ENCODE results near the gene NOX1.
A peak's percentile ranks its signal among the peaks of the same experiment; 100 is the strongest.

The NOX1 gene

GRCh38 chrX:100870527-100870926 lies 3.6 kb downstream of the NOX1 start:
- Histone ChIP-seq H3K9ac (no peak overlapping the region), H4K20me1 (no peaks in the 10 kb centered on the region), H3K27ac (no peak overlapping the region), H3K4me1 (no peaks in the 10 kb centered on the region), H3K27me3 (no peaks in the 10 kb centered on the region), H3K4me3 (no peak overlapping the region), H3K9me3 (no peaks in the 10 kb centered on the region), H3K4me2 (no peak overlapping the region), H3K36me3 (no peaks in the 10 kb centered on the region)
- TF ChIP-seq Cebpa-rat (IDR thresholded peaks at IDR 0.05), result no peak

GRCh38 chrX:100868273-100868672 lies 5.9 kb downstream of the NOX1 start:
- Histone ChIP-seq H3K9me3 (no peaks in the 10 kb centered on the region), H4K20me1 (no peaks in the 10 kb centered on the region), H3K4me1 (no peaks in the 10 kb centered on the region), H3K4me3 (no peak overlapping the region), H3K4me2 (no peak overlapping the region), H3K36me3 (no peaks in the 10 kb centered on the region), H3K27me3 (no peaks in the 10 kb centered on the region), H3K9ac (no peak overlapping the region), H3K27ac (no peak overlapping the region)
- TF ChIP-seq Cebpa-rat (IDR thresholded peaks at IDR 0.05), result no peak

- no peak overlapping the region for H3K9ac ChIP-seq
- no peak overlapping the region for H3K4me3 ChIP-seq
- no peaks in the 10 kb centered on the region for H4K20me1 ChIP-seq
- H3K4me1 ChIP-seq, result no peaks in the 10 kb centered on the region
- H3K27me3 ChIP-seq, result no peaks in the 10 kb centered on the region
- H3K4me2 ChIP-seq, result no peak overlapping the region
- H3K36me3 ChIP-seq, result no peaks in the 10 kb centered on the region
- no peak for TF ChIP-seq Cebpa-rat (IDR thresholded peaks at IDR 0.05)
- no peak overlapping the region for H3K27ac ChIP-seq
- no peaks in the 10 kb centered on the region for H3K9me3 ChIP-seq
Measured at GRCh38 chrX:100864657-100865391, 9.3 kb downstream of the NOX1 start.

- no peak overlapping the region for H3K4me2 ChIP-seq
- TF ChIP-seq Cebpa-rat (IDR thresholded peaks at IDR 0.05), result 0 out of 2 replicates have a peak, but pooled peaks have one; percentile 49
Measured at GRCh38 chrX:100863326-100863864, 10.8 kb downstream of the NOX1 start.

GRCh38 chrX:100852810-100853209 lies 21.3 kb downstream of the NOX1 start:
- Histone ChIP-seq H3K4me2 (no peak overlapping the region), H3K4me3 (no peak overlapping the region), H3K9me3 (no peaks in the 10 kb centered on the region), H4K20me1 (no peaks in the 10 kb centered on the region), H3K4me1 (0 out of 2 replicates have a peak, but pooled peaks cover 4% of the 10 kb centered on the region), H3K27ac (no peak overlapping the region), H3K27me3 (no peaks in the 10 kb centered on the region), H3K9ac (no peak overlapping the region), H3K36me3 (no peaks in the 10 kb centered on the region)
- no peak for TF ChIP-seq Cebpa-rat (IDR thresholded peaks at IDR 0.05)

More at GRCh38 chrX:100863326-100863864, 10.8 kb downstream of the NOX1 start:
- Histone ChIP-seq H3K9me3 (no peaks in the 10 kb centered on the region), H3K9ac (no peak overlapping the region), H3K36me3 (no peaks in the 10 kb centered on the region), H4K20me1 (no peaks in the 10 kb centered on the region), H3K4me3 (no peak overlapping the region), H3K27me3 (no peaks in the 10 kb centered on the region), H3K27ac (no peak overlapping the region), H3K4me1 (no peaks in the 10 kb centered on the region)

GRCh38 chrX:100850317-100850716 lies 23.8 kb downstream of the NOX1 start:
- H3K27me3 ChIP-seq, result no peaks in the 10 kb centered on the region
- H3K4me1 ChIP-seq, result 0 out of 2 replicates have a peak, but pooled peaks cover 4% of the 10 kb centered on the region
- no peak overlapping the region for H3K4me3 ChIP-seq
- no peak overlapping the region for H3K9ac ChIP-seq
- H3K9me3 ChIP-seq, result no peaks in the 10 kb centered on the region
- no peaks in the 10 kb centered on the region for H4K20me1 ChIP-seq
- TF ChIP-seq Cebpa-rat (IDR thresholded peaks at IDR 0.05), result no peak
- no peak overlapping the region for H3K4me2 ChIP-seq
- H3K36me3 ChIP-seq, result no peaks in the 10 kb centered on the region
- H3K27ac ChIP-seq, result no peak overlapping the region

- Histone ChIP-seq H3K27me3 (no peaks in the 10 kb centered on the region), H3K36me3 (peaks cover 80% of the 10 kb centered on the region), H3K9me3 (no peaks in the 10 kb centered on the region), H3K4me2 (no peak overlapping the region), H3K9ac (no peak overlapping the region), H3K4me1 (no peaks in the 10 kb centered on the region), H3K4me3 (no peak overlapping the region), H4K20me1 (no peaks in the 10 kb centered on the region), H3K27ac (no peak overlapping the region)
- TF ChIP-seq Cebpa-rat (IDR thresholded peaks at IDR 0.05), result no peak
Measured at GRCh38 chrX:100831219-100831946, 42.8 kb downstream of the NOX1 start.

GRCh38 chrX:100830547-100830946 lies 43.6 kb downstream of the NOX1 start:
- H3K4me1 ChIP-seq, result no peaks in the 10 kb centered on the region
- no peak overlapping the region for H3K4me2 ChIP-seq
- no peaks in the 10 kb centered on the region for H4K20me1 ChIP-seq
- no peak overlapping the region for H3K27ac ChIP-seq
- H3K9ac ChIP-seq, result no peak overlapping the region
- H3K9me3 ChIP-seq, result no peaks in the 10 kb centered on the region
- no peak overlapping the region for H3K4me3 ChIP-seq
- peaks cover 86% of the 10 kb centered on the region for H3K36me3 ChIP-seq
- no peaks in the 10 kb centered on the region for H3K27me3 ChIP-seq
- no peak for TF ChIP-seq Cebpa-rat (IDR thresholded peaks at IDR 0.05)

- no peak for TF ChIP-seq Cebpa-rat (IDR thresholded peaks at IDR 0.05)
Measured at GRCh38 chrX:100830143-100830542, 44.0 kb downstream of the NOX1 start.

GRCh38 chrX:100829730-100830129 lies 44.4 kb downstream of the NOX1 start:
- no peaks in the 10 kb centered on the region for H3K27me3 ChIP-seq
- H3K27ac ChIP-seq, result no peak overlapping the region
- H3K4me1 ChIP-seq, result no peaks in the 10 kb centered on the region
- TF ChIP-seq Cebpa-rat (IDR thresholded peaks at IDR 0.05), result no peak
- H3K9ac ChIP-seq, result no peak overlapping the region
- H3K4me2 ChIP-seq, result no peak overlapping the region
- no peaks in the 10 kb centered on the region for H4K20me1 ChIP-seq
- H3K36me3 ChIP-seq, result peaks cover 84% of the 10 kb centered on the region
- no peak overlapping the region for H3K4me3 ChIP-seq
- H3K9me3 ChIP-seq, result no peaks in the 10 kb centered on the region

More at GRCh38 chrX:100830143-100830542, 44.0 kb downstream of the NOX1 start:
- no peak overlapping the region for H3K4me2 ChIP-seq
- H3K4me3 ChIP-seq, result no peak overlapping the region
- H3K4me1 ChIP-seq, result no peaks in the 10 kb centered on the region
- H3K27me3 ChIP-seq, result no peaks in the 10 kb centered on the region
- H3K27ac ChIP-seq, result no peak overlapping the region
- H3K9me3 ChIP-seq, result no peaks in the 10 kb centered on the region
- H3K9ac ChIP-seq, result no peak overlapping the region
- peaks cover 87% of the 10 kb centered on the region for H3K36me3 ChIP-seq
- H4K20me1 ChIP-seq, result no peaks in the 10 kb centered on the region
